ENCODE results near the gene TBX4.

Gene TBX4

DNA sequence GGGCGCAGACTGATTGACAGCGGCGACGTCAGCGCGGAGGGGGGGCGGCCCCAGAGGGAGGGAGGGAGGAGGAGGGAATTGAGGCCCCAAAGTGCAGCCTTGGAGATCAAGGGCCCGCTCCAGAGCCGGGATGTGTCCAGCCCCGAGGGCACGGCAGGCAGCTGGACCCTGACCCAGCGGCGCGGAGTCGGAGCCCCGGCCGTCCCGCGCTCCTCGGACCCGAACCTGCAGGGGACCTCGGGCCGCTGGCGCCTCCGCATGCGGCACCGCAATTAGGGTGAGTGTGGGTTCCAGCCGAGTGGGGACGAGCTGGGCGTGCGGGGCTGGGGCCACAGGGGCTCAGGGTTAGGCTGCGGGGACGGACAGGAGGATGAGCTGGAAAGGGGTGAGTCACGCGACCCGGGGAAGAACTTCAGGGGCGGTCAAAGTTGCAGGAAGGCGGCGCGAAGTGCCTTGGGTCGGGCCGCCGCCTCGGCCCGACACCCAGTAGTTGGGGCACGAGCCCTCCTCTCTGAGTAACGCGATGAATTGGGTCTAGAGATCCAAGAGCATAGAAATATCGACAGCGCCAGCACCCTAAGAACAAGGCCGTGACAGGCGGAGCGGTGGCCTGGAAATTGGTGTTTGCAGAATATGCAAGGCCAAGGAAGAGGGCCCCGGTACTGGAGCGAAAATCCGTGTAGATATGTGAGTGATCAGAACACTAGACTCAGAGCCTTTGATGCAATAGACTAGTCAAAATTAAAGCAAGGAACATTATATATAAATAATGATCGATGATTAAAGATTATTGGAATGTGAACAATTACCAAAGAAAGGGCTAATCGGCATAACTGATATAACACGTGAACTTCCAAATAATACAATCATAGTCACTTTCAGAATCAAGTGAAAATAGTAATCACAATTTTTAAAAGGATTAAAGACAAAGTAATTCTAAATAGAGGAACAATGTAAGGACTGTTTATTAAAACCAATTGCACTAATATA is at the start of gene TBX4:
TBX4 (plus strand) TSS at position 122 of the 990 bp plus-strand sequence. CDS start 4,069 bp downstream, outside the sequence.
- no peak for DNase-seq

DNA sequence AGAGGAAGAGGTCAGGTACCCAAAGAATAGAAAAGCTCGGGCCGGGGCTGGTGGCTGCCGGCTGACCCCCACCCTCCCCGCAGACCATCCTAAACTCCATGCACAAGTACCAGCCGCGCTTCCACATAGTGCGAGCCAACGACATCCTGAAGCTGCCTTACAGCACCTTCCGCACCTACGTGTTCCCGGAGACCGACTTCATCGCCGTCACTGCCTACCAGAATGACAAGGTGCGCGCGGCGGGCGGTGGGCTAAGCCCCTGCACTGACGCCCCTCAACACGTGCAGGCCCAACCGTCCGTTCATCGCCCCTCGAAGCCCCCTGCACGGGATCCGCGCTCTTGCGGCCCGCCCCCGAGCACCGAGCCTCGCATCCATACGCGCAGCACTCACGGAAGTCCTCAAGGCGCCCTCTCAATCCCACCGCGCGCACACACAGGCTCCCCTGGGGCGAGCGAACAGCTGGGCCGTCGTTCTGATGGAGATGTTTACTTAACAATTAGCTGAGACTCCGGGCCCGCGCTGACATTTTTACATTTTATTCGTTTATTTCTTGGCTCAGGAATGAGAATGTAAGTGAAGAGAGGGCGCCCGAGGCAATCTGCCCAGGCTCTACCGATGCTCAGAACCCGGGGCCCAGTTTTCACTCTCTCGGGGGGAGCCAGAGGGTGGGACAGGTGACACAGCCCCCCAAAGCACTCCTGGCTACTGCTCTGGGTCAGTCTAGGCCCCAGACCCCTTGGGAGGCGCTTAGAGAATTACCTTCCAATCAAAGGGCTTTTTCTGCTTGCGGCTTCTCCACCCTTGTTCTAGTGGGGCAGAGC is 49.0 kb upstream of the TBX4 start:
- DNase-seq: peak in 1 of 2 experiments; percentile 28

DNA sequence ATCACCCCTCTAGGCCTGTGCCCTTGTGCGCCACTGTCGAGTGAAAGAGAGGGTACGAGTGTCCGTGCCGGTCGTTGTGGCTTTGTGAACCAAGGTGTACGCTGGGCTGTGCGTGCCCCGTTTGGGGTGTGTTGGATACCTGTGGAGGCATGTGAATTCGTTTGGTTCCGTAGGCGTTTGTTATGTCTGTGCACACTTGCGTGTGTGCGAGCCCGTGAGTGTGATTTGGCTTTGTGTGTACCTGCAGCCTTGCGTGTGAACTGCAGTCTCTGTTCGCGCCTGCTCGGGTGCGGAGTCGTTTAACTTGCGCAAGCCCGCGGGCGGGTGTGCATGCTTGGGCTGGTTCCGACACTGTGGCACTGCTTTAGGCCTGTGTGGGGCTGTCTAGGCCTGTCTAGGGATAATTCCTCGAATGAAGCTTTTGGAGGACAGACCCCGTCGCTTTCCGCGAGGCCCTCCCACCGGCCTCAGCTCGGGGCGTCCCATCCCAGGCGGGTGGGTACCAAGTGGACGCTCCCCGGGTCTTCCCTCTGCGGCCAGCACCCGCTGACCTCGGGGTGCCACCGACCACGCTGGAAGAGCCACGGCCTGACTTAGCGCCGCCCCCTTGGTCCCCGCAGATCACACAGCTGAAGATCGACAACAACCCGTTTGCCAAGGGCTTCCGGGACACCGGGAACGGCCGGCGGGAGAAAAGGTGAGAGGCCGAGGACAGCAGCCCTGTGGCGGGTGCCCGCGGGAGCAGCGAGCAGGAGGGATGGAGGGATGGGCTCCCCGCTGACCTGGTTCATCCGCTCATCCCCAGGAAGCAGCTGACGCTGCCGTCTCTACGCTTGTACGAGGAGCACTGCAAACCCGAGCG is 48.2 kb upstream of the TBX4 start:
- DNase-seq: no peak

DNA sequence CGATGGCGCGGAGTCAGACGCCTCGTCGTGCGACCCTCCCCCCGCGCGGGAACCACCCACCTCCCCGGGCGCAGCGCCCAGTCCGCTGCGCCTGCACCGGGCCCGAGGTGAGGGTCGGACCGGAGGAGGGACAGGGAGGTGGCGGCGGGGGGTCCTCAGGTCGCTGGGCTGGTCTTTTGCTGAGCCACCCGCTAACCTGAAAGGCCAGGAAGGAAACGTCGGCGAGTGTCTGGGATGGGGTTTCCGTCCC is 47.6 kb upstream of the TBX4 start:
- DNase-seq: no peak

DNA sequence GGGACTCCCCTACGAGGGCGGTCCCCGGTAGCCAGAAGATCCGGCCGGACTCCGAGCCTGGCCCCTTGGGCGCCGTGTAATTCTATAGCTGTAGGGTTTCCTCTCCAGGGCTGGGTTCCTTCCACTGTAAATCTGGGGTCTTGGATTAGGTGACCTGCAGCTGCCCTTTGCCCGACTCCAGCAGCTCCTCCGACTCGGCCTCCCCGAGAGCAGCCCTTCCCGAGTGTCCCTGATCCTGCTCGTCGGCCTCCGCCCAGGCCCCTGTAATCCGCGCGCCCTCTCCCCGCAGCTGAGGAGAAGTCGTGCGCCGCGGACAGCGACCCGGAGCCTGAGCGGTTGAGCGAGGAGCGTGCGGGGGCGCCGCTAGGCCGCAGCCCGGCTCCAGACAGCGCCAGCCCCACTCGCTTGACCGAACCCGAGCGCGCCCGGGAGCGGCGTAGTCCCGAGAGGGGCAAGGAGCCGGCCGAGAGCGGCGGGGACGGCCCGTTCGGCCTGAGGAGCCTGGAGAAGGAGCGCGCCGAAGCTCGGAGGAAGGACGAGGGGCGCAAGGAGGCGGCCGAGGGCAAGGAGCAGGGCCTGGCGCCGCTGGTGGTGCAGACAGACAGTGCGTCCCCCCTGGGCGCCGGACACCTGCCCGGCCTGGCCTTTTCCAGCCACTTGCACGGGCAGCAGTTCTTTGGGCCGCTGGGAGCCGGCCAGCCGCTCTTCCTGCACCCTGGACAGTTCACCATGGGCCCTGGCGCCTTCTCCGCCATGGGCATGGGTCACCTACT is 47.1 kb upstream of the TBX4 start:
- DNase-seq: no peak

DNA sequence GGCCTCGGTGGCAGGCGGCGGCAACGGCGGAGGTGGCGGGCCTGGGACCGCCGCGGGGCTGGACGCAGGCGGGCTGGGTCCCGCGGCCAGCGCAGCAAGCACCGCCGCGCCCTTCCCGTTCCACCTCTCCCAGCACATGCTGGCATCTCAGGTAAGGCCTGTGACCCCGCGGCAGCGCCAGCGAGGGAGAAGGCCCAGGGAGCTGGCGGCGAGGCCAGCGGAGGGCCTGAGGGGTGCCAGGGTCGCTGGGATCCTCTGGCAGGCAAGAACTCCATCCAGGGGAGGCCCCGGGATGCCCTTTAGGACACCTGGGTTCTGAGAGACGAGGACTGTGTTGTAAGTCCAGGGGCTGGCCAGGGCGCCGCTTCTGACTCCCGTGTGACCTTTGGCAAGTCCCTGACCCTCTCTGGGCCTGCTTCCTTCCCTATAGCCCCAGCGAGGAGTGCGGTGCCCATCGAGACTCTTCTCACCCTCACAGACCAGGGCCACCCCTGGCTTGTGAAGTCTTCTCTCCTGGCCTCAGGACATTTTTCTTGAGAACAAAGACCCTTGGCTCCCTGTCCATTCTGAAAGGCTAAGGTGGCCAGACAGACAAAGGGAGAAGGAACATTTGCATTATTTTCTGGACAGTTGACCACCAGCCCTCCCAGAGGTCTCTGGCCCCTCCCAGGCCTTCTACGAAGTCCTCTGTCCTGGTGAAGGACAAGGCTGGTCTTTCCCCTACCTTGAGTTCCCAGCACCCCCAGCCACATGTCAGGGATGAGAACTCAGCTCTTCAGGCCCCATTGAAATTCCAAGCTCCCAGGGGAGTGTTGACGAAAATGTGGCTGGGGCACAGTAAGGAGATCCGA is 46.3 kb upstream of the TBX4 start:
- DNase-seq: no peak

DNA sequence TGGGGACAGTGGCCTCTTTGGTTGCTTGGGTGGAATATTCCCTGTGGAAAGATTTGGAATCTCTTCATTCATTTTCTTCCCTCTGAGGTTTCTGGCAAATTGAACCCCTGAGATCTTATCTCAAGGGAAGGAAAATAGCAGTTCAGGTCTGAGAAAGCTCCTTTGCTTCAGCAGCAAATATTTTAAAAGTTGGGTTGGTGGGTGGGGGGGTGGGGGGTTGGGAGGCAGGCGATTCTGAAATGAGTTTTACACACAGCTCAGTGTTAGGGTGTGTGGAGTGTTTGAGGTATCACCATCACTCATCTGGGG is 45.7 kb upstream of the TBX4 start:
- DNase-seq: no peak

DNA sequence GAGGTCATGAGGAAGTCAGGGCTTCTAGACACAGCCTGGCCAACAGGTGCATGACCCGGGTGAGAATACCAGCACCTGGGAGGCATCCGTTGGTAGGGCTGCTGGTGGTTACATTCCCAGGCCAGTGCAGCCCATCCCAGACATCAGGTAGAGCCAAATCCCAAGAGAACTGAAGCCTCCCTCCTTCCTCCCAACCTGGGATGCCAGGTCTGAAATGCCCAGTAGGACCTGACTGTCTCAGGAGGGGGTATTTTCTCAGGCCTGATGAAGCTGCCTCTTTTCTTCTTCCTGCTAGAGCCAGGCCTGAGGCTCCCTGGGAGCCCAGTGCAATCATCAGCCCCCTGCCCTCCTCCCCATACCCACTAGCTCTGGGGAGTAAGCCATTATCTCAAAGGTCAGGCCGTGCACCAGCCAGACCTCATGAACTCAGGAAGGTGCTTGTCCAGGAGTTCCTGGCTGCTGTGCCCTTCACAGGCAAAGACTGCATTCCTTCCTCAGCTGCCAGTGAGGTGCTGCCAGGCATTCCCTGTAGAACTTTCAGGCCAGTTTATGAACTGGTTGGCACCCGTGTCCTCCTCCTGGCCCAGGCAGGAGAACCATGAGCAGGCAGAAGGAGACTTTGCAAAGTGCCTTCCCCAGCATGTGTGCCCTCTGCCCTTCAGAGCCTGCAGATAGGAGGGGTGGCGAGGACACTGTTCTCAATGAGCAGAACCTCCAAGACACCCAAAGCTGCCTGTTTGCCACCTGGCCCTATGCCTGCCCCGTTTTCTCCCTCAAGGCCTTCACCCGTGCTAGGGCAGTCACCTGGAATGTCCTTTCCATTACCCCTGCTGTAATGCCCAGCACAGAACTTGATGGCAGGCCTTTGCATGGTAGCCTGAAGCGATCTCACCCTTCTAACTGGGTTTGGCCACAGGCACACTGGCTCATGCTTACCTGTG is 45.0 kb upstream of the TBX4 start:
- no peak for DNase-seq

DNA sequence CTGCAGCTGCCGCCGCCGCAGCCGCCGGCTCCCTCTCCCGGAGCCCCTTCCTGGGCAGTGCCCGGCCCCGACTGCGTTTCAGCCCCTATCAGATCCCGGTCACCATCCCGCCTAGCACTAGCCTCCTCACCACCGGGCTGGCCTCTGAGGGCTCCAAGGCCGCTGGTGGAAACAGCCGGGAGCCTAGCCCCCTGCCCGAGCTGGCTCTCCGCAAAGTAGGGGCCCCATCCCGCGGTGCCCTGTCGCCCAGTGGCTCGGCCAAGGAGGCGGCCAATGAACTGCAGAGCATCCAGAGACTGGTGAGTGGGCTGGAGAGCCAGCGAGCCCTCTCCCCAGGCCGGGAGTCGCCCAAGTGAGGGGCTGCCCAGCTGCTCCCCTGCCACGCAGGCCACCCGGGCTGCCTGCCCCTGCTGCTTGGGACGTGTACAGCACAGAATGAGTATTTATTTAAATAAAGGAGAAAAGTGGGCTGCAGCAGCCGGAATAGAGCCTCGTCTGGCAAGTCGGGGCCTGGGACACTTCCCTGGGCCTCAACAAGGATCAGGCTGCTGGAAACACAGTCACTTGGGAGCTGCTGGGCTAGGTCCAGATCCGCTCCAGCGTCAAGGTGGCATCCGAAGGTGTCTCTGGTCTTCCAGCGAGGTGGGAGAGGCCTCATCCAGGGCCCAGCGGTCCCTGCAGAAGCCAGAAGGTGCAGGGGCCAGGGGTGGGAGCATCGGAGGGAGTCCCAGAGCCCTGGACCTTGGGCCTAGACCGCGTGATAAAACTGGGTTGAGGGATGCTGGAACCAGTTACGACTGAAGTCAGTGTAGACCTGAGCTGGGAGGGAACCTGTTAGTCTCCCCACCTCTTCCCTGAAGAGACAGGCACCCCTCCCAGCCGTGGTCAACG is 43.8 kb upstream of the TBX4 start:
- no peak for DNase-seq

DNA sequence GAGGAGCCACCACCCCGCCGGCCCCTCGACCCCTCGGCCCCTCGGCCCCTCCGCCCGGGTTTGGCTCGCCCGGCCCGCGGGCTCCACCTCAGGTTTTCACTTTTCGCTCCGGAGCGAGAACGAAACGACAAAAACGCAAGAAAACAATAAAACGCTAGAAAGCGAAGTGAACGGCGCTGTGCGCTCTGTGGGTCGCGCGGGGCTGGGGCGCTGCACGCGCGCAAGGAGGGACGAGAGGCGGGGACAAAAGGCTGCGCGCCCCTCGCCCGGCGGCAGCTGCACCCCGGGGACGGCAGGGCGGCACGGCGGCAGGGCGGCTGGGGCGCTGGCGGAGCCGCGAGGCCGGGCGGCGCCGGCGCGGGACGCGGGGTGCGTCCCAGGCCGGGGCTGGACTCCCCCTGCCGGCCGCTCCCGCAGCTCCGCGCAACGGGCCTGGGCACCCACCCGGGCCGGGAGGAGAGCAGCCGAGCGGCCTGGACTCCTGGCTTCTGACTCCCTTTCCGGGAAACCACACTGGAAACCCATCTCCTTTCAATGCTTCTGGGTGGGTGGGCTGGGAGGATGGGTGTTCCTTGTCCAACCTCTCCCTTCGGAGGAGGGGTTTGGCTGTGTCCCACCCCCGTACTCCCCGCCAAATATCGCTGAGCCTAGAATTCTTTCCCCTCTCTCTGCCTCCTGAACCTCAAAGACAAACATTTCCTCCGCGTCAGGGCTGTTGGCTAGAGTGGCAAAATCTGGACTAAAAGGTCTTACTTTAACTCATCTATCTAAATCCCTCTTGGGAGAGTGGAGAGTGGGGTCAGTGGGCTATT is 42.7 kb upstream of the TBX4 start:
- DNase-seq: no peak

DNA sequence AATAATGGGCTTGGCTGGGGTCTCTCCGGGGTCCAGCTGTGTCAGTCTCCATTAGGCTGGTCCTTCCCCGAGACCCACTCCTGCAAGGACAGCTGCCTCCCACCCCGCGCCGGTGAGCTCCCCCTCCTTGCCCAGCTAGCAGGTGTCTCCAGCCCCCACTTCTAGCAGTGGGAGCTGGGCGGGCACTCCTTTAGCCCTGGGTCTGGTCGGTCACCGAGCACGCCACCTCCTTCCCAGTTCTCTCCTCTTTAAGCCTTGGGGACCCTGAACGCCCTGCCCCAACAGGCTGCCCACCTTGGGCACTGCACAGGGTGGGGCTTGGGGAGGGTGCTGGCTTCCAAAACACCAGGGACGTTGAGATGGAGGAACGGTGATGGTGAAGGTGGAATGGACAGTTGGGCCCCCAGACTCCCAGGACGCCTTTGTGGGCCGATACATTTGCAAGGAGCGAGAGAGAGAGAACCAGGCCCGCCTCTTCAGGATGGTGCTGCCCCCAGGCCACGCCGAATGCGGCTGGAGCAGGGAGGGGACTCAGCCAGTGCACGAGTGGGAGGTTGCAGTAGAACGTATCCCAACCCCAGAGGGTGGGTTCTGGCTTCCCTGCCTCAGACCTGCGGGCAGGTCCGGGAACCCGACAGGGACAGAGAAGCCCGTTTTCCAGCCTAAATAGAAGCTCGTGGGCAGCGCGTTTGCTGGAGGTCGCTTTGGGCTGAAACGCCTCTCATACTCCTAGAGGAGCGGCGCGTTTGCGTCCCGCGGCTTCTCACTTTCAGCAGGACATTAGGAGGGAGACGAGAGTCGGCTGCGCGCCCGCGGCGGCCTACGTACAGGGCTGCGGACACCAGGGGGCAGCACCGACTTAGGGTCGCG is 41.8 kb upstream of the TBX4 start:
- DNase-seq: no peak

DNA sequence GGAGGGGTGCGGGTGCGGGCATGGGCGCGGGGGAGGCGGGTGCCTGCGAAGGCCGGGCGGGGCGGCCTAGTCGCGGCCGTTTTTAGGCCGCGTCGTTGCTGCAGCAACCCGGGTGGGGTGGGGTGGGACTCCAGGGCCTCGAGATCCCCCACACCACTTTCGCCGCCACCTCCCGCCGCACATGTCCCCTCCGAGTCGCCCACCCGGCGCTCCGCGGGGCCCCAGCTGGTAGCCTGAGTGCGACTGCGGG is 41.3 kb upstream of the TBX4 start:
- DNase-seq: no peak

DNA sequence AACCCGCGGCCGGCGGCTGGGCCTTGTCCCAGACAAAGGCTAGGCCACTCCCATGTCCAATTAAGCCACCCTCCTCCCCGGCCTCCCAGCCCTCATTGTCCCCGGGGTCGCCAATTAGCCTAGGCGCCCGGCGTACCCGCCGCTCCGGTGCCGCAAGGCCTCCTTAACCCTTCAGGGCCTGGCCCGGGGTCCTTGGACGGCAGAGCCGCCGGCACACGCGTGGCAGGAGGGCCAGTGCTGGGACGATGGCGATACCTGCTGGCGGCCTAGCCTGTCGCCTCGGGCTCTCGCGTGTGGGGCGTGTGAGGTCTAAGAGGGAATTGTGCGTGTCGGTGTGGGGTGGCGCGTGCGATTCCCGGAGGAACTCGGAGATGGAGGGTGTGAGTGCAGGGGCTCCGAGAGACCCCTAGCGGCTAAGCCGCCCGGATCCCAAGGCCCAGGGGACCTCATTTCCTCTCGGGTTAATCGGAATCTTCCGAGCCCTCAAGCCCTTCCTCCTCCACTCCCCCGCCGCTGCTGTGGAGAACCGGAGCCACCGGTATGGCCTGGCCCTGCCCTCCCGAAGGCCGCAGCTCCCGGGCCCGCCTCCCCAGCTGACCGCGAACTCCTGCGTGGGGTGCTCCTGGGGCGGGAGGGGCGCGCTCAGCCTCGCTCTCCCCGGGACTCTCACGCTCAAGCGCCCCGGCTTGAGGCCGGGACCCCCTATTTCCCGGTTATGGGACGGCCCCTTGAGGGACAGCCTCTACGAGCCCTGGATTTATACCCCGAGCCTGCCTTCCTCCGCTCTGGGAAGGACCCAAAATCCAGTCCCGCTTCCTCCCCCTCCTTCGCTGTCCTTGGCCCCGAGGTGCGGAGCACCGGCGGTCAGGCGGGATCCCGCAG is 40.7 kb upstream of the TBX4 start:
- no peak for DNase-seq

DNA sequence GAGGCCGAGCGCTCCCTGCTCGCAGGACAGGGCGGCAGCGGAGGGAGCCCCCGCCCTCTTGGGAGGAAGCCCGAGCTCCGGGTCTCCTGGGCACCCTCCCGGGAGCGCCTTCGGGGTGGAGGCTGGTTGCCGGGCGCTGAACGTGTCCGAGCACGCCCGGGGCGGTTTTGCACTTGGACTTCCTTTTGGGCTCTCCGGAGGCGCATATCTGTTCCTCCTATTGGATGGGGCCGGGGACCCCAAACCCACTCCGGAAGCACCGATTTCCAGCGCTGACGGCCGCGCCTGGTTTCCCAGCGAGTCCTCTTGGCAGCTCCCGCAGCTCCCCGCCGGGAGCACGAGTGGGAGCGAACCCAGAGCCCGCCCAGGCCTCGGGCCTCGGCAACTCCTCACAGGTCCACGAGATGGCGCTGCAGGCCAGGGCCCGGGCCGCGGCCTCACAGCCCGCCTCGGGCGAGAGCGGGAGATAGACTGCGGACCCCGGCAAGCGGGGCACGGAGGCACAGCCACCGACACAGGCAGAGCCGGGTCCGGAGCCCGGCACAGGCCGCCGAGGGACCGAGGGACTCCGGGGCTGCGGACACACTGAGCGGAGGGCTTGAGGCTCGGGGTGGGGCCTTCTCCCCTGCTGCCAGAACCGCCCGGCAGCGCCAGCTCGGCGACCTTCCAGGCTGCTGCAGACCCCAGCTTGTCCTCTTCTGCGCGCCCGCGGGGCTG is 39.9 kb upstream of the TBX4 start:
- DNase-seq: peak; percentile 42 to 56

DNA sequence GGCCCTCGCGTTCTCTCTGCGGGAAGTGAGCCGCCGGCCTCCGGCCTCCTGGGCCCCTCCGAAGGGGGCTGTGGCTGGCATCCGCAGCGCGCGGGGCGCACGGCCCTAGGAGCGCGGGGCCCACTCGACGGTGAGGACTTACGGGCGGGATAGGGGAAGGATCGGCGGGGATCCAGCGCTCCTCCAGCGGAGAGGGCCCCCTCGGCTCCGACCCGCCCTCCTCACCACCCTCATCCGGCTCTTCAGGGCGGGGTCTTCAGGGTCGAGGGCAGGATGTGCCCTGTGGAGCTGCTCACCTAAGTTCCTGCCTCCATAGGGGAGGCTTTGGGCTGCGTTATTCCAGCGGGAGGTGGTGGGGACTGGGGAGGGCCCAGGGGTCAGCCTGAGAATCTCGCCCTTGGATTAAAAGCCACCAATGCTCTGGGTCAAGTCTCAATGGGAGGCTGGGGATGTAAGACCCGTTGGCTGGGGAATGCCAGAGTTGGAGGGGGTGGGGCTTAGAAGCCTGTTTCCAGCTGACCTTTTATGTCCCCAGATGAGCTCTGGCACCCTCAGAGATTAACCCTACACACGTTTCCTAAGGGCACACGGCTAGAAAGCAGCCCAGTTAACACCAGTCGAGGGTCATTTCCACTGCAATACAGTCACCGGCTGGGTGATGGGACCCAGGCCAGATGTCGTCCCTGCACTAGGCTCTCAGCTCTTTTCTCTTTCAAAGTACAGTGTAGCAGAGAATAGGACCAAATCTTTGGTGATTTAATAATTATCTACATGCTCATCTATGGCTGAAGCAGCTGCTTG is 39.2 kb upstream of the TBX4 start:
- DNase-seq: no peak
